ENCODE results near the gene CGN.

GRCh38 chr1:151536499-151536898, 25.3 kb downstream of the CGN start:
- TF ChIP-seq CTCF (IDR thresholded peaks at IDR 0.05; ENCODE audit: low read length) (no peak), EZH2 (IDR thresholded peaks at IDR 0.05; ENCODE audit: borderline replicate concordance, low read length) (no peak)
